ENCODE measurements around the gene STRADB.

- TF ChIP-seq CTCF (IDR thresholded peaks at IDR 0.05; ENCODE audit: extremely low read depth in 1 of 2, insufficient read depth in 1 of 2, low read depth in 1 of 2, low read length in 2 of 2) (no peak), POLR2AphosphoS5 (IDR thresholded peaks at IDR 0.05; ENCODE audit: insufficient read depth, low read depth, low read length) (no peak)
Measured at GRCh38 chr2:201483342-201483741, 31.8 kb downstream of the STRADB start.

Measured in endothelial cell of umbilical vein (primary cell).